Gastrocnemius medialis (tissue), 4 donors: ENCODE measurements around the gene C10orf53. TPM values are rescaled to one million over a fixed set of nuclear protein-coding genes. Genes with fewer than 3 reads are reported as not detected.

ENCODE experiments used
- ATAC-seq, 2 donors: fragments of 150-250 bp; one replicate each; pipeline ENCODE4 v1.9.1; 2016
- DNase-seq, 2 donors: peaks; one replicate each; pipeline ENCODE4 v3.0.0-alpha.2; 2019
- H3K27ac ChIP-seq, 4 donors: fragments of 200-600 bp; sonication (generic); 1 replicate in 1 of 4; 2 replicates in 3 of 4; pipeline ENCODE4 v1.5.1; 2016 to 2018; ENCODE audit warnings: mild to moderate bottlenecking in 2 of 4, moderate library complexity in 1 of 4
- H3K27me3 ChIP-seq, 3 donors: fragments of 200-600 bp; sonication (generic) in 2 of 3; 1 replicate in 1 of 3; 2 replicates in 2 of 3; pipeline versions ENCODE4 v1.5.1 to v1.6.0; 2016 to 2019; ENCODE audit warnings: mild to moderate bottlenecking in 1 of 3, moderate library complexity in 1 of 3
- H3K36me3 ChIP-seq, 2 donors: fragments of 200-600 bp; sonication (generic) in 1 of 2; one replicate each; pipeline ENCODE4 v1.5.1; 2017 to 2018
- H3K4me1 ChIP-seq, 2 donors: fragments of 200-600 bp; sonication (generic) in 1 of 2; one replicate each; pipeline ENCODE4 v1.5.1; 2016 to 2017; ENCODE audit warnings: mild to moderate bottlenecking in 2 of 2
- H3K4me3 ChIP-seq, 4 donors: fragments of 200-600 bp; sonication (generic) in 3 of 4; 1 replicate in 1 of 4; 2 replicates in 3 of 4; pipeline ENCODE4 v1.5.1; 2016 to 2019; ENCODE audit warnings: mild to moderate bottlenecking in 2 of 4
- H3K9me3 ChIP-seq, 3 donors: fragments of 200-600 bp; sonication (generic) in 2 of 3; 1 replicate in 1 of 3; 2 replicates in 2 of 3; pipeline ENCODE4 v1.5.1; 2016 to 2019
- POLR2A ChIP-seq, 2 donors: fragments of 450-650 bp; IDR thresholded peaks; one replicate each; pipeline ENCODE4 v1.6.1; 2017; ENCODE audit warnings: antibody characterized with exemption in 2 of 2, mild to moderate bottlenecking in 2 of 2, moderate library complexity in 2 of 2
- in situ Hi-C, 4 donors: fragments of 200-750 bp; cut with MboI; loops; one replicate each; pipeline versions ENCODE4 v1.15.0 to v1.8.0; 2017; ENCODE audit warnings: low sequenced_read_pairs in 4 of 4
- intact Hi-C: fragments of 100-400 bp; cut with DNase I; formaldehyde crosslinking; loops from one replicate; pipeline ENCODE4 v1.15.1; 2023; ENCODE audit warnings: low total_unique reads
- total RNA-seq, 4 donors: library from RNA; depleted of rRNA; stranded (reverse); fragments of >200 nt; gene quantifications; one replicate each; pipeline versions ENCODE4 v1.1.0 to v1.2.3, GENCODE V29; 2016
- TF ChIP-seq, protein P1 (sequence below), 5 experiments: fragments of 450-650 bp in 3 of 5; fragments of 200-600 bp in 2 of 5; sonication (generic) in 2 of 5; IDR thresholded peaks in 4 of 5; conservative IDR thresholded peaks in 1 of 5; 1 replicate in 4 of 5; 2 replicates in 1 of 5; pipeline ENCODE4 v1.5.1; 2016 to 2019; ENCODE audit warnings: antibody characterized with exemption in 5 of 5, mild to moderate bottlenecking in 3 of 5, moderate library complexity in 3 of 5

C10orf53 gene
- total RNA-seq, 4 donors from 2014 or later = not detected

DNA sequence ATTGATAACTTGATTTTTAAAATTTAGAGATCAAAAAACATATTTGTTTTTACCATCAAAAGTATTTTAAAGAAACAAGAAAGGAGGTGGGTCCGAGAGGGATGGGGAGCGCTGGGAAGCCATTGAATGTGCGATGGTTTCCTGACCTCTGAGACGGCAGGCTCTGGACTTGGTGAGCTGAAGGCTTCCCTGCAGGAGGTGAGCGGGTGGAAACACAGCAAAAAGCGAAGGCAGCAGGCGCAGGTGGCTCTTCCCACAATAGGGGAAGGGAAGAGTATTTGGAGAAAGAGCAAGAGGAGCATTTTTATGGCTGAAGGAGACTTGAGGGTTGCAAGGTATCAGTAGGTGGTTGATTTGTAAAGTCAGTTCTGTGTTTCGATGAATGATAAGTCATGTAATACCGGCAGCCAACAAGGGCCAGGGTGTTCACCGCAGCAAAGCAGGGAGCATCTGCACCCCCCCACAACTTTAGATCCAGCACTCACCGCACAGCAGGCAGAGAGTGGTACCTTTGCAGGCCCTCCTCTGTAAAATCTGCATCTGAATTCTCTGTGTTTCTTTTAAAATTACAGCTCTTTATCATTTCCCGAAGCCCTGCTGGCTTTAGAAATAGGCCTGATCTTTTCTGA lies 10.5 kb downstream of the C10orf53 start:
- ATAC-seq (no peak), DNase-seq (no peak)
- Histone ChIP-seq H3K4me3 (no peak overlapping the region), H3K36me3 (no peaks in the 10 kb centered on the region), H3K27me3 (peaks cover 6 to 23% (median 13%) of the 10 kb centered on the region in 3 donors), H3K9me3 (no peaks in the 10 kb centered on the region), H3K27ac (no peak overlapping the region), H3K4me1 (no peaks in the 10 kb centered on the region)
- intact Hi-C loops (no loop called here), in situ Hi-C loops (no loop called here)
- TF ChIP-seq, protein P1, sequence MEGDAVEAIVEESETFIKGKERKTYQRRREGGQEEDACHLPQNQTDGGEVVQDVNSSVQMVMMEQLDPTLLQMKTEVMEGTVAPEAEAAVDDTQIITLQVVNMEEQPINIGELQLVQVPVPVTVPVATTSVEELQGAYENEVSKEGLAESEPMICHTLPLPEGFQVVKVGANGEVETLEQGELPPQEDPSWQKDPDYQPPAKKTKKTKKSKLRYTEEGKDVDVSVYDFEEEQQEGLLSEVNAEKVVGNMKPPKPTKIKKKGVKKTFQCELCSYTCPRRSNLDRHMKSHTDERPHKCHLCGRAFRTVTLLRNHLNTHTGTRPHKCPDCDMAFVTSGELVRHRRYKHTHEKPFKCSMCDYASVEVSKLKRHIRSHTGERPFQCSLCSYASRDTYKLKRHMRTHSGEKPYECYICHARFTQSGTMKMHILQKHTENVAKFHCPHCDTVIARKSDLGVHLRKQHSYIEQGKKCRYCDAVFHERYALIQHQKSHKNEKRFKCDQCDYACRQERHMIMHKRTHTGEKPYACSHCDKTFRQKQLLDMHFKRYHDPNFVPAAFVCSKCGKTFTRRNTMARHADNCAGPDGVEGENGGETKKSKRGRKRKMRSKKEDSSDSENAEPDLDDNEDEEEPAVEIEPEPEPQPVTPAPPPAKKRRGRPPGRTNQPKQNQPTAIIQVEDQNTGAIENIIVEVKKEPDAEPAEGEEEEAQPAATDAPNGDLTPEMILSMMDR (IDR thresholded peaks at IDR 0.05 in 4 of 5, conservative IDR thresholded peaks at IDR 0.05 in 1 of 5) = no peak
- TF ChIP-seq POLR2A (IDR thresholded peaks at IDR 0.05) = no peak

DNA sequence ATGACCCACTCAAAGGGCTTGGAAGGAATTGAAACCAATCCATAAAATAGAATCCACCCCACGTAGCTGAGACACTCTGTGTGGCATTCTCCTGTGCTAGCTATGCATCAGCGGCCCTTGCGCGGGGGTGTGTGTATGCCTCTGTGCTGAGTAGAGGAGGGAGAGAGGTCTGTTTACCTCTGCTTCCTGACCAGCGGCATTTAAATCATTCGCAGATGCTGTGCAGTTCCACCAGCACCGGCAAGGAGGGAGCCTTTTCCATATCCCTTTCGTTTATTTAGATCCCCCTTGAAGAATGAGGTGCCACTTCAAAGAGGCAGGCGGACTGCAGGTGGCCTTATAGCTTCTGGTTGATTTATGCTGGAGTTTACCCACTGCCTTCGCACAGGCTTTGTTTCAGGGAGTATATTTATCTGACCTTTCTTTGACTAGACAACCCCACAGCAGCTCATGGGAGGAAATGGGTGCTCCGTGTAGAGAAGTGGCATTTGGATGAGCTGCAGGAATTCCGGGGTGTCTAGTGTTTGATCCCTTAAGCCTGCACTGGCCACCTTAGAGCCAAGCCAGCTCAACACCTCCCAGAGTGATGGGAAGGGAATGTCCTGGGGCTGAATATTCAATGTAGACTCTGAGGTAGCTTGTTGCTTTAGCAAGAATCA lies 11.4 kb downstream of the C10orf53 start:
- Histone ChIP-seq H3K36me3 (no peaks in the 10 kb centered on the region), H3K4me1 (no peaks in the 10 kb centered on the region), H3K27ac (no peak overlapping the region), H3K9me3 (no peaks in the 10 kb centered on the region), H3K27me3 (peaks cover 6 to 23% (median 13%) of the 10 kb centered on the region in 3 donors), H3K4me3 (no peak overlapping the region)
- intact Hi-C loops (no loop called here), in situ Hi-C loops (no loop called here)
- no peak for DNase-seq
- TF ChIP-seq POLR2A (IDR thresholded peaks at IDR 0.05) = no peak
- TF ChIP-seq, protein P1 (IDR thresholded peaks at IDR 0.05 in 4 of 5, conservative IDR thresholded peaks at IDR 0.05 in 1 of 5) = no peak
- ATAC-seq = no peak

DNA sequence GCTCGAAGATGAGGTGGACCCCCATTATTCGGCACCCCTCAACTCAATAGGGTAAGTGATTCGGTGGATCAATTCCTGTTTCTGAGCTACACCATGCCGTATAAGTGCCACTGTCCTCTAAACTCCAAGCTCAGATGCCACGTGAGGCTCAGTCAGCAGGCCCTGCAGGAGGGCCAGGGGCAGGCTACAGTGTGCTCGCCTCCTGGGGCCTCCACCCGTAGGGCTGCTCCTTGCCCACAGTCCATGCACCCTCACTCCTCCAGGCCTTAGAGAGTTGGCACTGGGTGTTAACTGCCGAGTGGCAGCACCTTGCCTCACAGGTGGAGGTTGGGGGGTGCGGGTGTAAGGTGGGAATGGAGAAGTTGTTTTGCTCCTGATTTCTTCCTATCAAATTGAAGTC lies 12.1 kb downstream of the C10orf53 start:
- intact Hi-C loops (no loop called here), in situ Hi-C loops (no loop called here)
- Histone ChIP-seq H3K4me3 (no peak overlapping the region), H3K27me3 (peaks cover 6 to 23% (median 13%) of the 10 kb centered on the region in 3 donors), H3K9me3 (no peaks in the 10 kb centered on the region), H3K36me3 (no peaks in the 10 kb centered on the region), H3K27ac (no peak overlapping the region), H3K4me1 (no peaks in the 10 kb centered on the region)
- TF ChIP-seq, protein P1 (IDR thresholded peaks at IDR 0.05 in 4 of 5, conservative IDR thresholded peaks at IDR 0.05 in 1 of 5) = no peak
- TF ChIP-seq POLR2A (IDR thresholded peaks at IDR 0.05) = no peak
- no peak for DNase-seq
- no peak for ATAC-seq

DNA sequence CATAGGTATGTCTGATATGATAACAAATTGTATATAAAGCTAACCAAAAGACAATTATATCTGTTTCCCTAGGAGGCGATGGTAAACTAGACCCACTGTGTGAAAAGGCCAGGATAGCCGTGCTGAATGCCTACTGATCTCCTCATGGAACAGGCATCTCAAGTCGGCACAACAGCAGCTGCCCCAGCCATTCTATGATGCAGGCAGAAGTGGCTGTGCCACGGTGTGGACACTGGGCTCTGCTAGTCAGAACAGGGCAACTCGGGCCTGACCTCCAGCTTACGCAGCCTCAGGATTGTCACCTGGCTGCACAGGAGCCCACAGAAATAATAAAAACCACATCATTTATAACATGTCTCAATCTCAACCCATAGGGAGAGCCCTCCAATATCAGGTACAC lies 15.0 kb downstream of the C10orf53 start:
- no peaks in the 10 kb centered on the region for H3K36me3 ChIP-seq
- no peak overlapping the region for H3K4me3 ChIP-seq
- DNase-seq = no peak
- intact Hi-C loops = no loop called here
- no peaks in the 10 kb centered on the region for H3K9me3 ChIP-seq
- no peak for TF ChIP-seq POLR2A (IDR thresholded peaks at IDR 0.05)
- TF ChIP-seq, protein P1 (IDR thresholded peaks at IDR 0.05 in 4 of 5, conservative IDR thresholded peaks at IDR 0.05 in 1 of 5) = no peak
- H3K27me3 ChIP-seq = peaks cover 0 to 11% (median 8%) of the 10 kb centered on the region in 3 donors
- in situ Hi-C loops = no loop called here
- ATAC-seq = no peak
- no peaks in the 10 kb centered on the region for H3K4me1 ChIP-seq
- no peak overlapping the region for H3K27ac ChIP-seq
